Stimulated activated CD8-positive, alpha-beta memory T cell treated with anti-CD3 and anti-CD28 coated beads, Interleukin-15, amount 100 ng/mL, for 48 hours (primary cell): Measurements from ENCODE around the gene CLCN4.

ENCODE experiments used
- DNase-seq, 2 donors: peaks; one replicate each; pipeline ENCODE4 v3.0.0-alpha.2; 2020; ENCODE audit warnings: low read depth in 2 of 2

CLCN4 gene

GRCh38 chrX:10240918-10241317 is 84.1 kb downstream of the CLCN4 start:
- DNase-seq = no peak

DNA sequence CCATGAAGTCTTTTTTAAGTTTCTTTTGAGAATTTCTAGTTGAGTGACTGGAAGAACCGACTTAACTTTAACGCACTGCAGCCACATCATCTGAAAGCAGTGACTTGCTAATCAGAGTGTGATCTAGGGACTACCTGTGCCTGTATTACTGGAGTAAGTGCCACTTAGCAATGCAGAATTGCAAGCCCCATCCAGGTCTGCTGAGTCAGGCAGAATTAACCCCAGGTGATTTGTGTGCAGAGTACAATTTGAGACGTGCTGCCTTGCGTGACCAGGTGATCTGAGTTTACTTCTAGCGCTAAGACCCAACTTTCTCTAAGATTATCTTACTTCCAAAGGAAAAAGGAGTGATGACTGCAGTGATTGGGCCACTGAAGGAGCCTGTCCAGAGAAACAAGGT is 85.3 kb downstream of the CLCN4 start:
- no peak for DNase-seq

GRCh38 chrX:10243106-10243505 is 86.3 kb downstream of the CLCN4 start:
- no peak for DNase-seq

DNA sequence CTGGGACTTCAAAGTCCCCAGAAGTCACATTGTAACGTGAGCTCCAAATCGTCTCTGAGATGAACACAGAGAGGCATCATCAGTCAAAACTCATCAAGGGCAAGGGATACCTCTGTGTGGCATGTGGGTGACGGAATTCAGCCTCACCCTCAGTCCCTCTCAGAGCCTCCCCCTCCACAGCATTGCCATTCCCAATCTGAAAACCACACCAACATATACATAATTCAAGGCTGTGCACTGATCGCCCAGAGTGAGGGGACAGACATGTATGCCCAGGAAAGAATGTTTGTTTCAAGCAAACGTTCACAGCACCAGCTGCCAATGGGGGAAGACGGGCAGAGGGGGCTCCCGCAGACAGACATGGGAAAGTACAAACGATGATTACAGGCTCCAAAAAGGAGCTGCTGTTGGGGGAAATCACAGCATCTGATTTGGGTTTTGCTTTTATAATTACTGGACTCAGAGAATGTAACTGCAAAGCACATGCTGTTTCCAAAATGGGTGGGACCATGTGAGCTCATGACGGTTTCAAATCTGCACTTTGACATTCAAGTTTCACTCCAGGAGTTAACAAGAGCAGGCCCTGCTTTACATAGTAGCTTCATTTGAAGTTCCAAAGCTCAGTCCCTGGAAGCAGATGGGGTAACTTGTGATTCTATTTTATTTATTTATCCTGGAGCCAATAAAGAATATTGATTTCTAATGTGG is 88.3 kb downstream of the CLCN4 start:
- no peak for DNase-seq

- DNase-seq = no peak
These were observed 89.1 kb downstream of the CLCN4 start for GRCh38 chrX:10245886-10246285.

DNA sequence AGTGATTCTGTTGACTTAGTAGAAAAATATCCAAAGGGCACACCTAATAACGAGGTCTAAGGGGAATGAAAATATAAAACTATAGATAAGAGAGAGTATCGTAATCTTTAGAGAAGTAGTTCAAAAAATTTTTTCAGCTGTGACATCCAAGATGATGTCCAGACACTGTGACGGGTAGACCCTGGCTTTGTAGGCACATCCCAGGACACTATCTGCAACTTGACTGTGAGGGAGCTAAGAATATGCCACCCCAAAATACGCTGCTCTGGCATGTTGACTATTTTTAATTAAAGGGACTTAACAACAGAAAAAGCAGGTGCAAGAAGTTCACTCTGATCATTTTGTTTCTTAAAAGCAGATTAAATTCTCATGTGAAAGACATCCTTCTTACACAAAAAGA is 89.5 kb downstream of the CLCN4 start:
- DNase-seq = no peak

DNA sequence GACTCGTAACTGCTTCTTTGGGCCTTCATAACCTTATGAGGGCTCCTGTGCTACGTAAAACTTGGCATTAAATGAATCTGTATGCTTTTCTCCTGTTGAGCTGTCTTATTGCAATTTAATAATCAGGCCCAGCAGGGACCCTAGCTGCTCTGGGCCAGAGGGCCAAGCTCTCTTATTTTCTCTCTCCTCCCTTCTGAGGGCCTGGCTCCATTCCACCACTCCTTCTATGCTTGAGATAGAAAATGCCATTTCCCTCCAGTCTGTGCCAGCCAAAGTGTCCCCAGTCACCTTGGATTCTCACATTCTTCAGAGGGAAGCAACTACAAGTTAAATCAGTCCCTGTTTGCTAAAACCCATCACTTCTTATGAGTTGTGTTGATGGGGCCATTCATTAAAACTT is 90.1 kb downstream of the CLCN4 start:
- no peak for DNase-seq

DNA sequence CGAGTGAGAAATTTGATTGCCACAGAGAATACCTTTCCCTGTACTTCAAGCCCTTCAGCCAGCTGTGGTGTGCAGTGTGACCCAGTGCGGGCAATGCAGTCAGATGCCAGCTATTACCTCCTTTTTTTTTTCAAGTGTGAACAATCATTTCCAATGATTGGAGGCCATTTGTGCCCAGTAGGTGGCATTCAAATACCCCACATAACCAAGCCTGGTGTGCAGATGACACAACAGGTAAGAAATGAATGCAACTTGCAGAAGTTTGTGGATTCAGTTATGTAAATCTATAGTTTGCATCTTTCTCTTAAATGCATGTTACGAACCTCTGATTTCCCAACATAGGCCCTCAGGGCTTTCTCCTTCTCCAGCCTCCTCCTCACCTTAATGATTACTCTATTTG is 98.0 kb downstream of the CLCN4 start:
- DNase-seq = no peak

- no peak for DNase-seq
These were observed 102.9 kb downstream of the CLCN4 start for GRCh38 chrX:10259716-10260115.

DNA sequence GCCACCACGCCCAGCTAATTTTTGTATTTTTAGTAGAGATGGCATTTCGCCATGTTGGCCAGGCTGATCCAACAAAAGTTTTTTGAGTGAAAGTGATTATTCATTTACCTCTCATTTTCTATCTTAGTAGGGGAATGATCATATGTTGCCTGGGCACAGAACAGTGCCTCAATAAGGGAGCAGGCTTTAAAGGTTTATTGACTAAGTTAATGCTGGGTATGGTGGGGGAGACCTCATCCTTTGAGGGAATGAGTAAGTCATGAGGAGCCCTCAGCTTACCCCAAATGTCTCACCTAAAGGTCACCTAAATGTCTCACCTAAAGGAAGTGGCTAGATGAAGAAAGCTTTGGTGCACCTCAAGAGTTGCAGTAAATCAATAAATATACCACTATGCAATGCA is 109.0 kb downstream of the CLCN4 start:
- no peak for DNase-seq

GRCh38 chrX:10278716-10279115 is 121.9 kb downstream of the CLCN4 start:
- DNase-seq = no peak

DNA sequence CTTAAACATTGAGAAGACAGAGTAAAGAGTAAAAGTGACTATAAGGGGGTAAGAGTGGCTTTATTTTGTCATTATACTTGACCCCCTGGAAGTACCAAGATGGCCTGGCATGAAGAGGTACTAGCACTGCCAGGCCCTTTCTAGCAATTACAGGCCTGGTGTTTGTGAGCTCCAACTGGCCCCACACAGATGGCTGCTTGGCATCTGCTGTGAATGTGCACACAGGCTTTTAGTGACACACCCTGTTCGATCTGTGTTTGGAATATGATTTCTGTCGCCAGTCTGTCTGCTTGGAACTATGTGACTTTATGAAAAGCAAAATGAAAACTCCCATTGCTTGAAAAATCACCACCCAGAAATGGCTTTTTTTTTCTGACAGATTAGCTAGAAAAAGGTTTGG is 123.3 kb downstream of the CLCN4 start:
- DNase-seq = no peak

DNA sequence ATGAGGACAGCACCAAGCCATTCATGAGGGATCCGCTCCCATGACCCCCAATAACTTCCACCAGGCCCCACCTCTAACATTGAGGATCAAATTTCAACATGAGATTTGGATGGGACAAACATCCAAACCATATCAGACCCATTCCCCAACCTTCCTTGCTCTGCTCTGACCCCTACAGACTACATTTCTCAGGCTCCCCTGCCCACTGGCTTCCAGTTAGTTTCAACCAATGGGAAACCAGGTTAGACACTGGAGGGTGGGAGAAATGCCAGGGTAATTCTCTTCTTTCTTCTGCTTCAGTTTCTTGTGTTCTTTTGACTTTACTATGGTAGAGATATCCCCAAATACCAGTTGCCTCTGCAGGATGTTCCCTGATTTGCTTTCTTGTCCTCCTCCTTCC is 125.7 kb downstream of the CLCN4 start:
- DNase-seq = no peak

- DNase-seq = no peak
These were observed 129.4 kb downstream of the CLCN4 start for GRCh38 chrX:10286195-10286594.
